AG09319 (cell line): Measurements from ENCODE around the gene NFIB.

Experiments used
- DNase-seq: peaks from one replicate; pipeline ENCODE4 v3.0.0-alpha.2; 2010; ENCODE audit warnings: low read depth; ENCODE audit errors: extremely low read depth
- TF ChIP-seq, protein P1 (sequence below): IDR thresholded peaks from 2 replicates; pipeline ENCODE4 v1.5.1; 2011; ENCODE audit warnings: low read depth, mild to moderate bottlenecking, inconsistent platforms, low read length, moderate library complexity

The NFIB gene

DNA sequence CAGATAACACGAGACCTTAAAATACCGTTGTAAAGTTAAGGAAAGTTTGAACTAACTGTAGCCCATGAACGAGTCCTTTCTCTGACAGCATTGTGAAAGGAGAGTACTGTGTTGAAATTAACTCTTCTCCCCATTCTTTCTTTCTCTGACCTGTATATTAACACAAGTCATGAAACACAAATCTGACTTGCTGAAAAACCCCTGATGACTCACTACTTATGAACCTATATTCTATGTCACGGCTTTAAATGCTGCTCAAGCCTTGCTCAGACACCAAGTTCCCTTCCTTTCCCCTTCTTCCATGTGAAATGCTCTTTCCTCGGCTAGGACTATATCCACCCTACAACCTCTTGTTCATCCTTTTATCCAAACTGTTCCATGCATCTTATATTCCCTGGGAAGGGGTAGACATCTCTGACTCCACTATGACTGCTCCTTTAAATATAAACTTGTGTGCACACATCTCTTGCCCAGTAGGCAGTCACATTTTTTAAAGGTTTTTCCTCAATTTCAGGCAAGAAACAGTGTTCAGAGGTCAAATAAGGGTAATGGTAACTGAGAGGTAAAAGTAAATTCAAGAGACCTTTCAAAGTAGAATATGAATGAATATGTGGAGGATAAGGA is 142.9 kb downstream of the NFIB start:
- DNase-seq: no peak
- TF ChIP-seq, protein P1, sequence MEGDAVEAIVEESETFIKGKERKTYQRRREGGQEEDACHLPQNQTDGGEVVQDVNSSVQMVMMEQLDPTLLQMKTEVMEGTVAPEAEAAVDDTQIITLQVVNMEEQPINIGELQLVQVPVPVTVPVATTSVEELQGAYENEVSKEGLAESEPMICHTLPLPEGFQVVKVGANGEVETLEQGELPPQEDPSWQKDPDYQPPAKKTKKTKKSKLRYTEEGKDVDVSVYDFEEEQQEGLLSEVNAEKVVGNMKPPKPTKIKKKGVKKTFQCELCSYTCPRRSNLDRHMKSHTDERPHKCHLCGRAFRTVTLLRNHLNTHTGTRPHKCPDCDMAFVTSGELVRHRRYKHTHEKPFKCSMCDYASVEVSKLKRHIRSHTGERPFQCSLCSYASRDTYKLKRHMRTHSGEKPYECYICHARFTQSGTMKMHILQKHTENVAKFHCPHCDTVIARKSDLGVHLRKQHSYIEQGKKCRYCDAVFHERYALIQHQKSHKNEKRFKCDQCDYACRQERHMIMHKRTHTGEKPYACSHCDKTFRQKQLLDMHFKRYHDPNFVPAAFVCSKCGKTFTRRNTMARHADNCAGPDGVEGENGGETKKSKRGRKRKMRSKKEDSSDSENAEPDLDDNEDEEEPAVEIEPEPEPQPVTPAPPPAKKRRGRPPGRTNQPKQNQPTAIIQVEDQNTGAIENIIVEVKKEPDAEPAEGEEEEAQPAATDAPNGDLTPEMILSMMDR: no peak

GRCh38 chr9:14170392-14170931 is 143.5 kb downstream of the NFIB start:
- no peak for DNase-seq
- TF ChIP-seq, protein P1: no peak

- TF ChIP-seq, protein P1: no peak
- DNase-seq: no peak
These were observed 145.6 kb downstream of the NFIB start for GRCh38 chr9:14168381-14168780.

DNA sequence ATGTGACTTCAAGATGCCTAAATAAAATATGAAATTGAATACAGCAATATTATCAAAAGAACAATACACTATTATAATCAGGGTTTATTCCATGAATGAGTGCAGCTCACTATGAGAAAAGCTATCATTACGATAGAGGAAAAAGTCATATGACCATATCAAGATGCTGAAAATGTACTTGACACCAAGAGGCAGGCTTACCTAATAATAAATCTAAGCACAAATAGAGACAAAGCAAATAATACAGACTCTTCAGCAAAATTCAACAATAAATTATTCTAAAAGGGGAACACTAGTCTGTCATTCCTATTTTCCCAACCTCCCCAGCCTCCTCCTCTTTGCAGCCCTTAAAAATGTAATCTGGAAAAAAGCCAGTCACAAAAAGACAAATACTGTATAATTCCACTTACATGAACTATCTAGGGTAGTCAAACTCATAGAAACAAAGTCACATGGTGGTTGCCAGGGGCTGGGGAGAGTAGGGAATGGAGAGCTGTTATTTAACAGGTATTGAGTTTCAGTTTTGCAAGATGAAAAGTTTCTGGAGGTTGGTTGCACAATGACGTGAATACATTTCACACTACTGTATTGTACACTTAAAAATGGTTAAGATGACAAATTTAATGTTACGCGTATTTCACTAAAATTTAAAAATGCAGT is 148.4 kb downstream of the NFIB start:
- TF ChIP-seq, protein P1: no peak
- no peak for DNase-seq

GRCh38 chr9:14164908-14165307 is 149.0 kb downstream of the NFIB start:
- DNase-seq: no peak
- TF ChIP-seq, protein P1: no peak

- TF ChIP-seq, protein P1: no peak
- DNase-seq: no peak
These were observed 154.3 kb downstream of the NFIB start for GRCh38 chr9:14159440-14160216.

GRCh38 chr9:14158916-14159315 is 155.0 kb downstream of the NFIB start:
- TF ChIP-seq, protein P1: no peak
- DNase-seq: no peak
